Calu3 (cell line): ENCODE measurements around the gene VIPR2. TPM values are rescaled to one million over a fixed set of nuclear protein-coding genes. Genes with fewer than 3 reads are reported as not detected.

Source experiments
- BruUV-seq: library from RNA; stranded (reverse); fragments of 400-500 nt; replicated peaks from 2 replicates; lab custom pipeline; 2021; lab: Mats Ljungman, UMichigan
- CTCF ChIA-PET: fragments of 300-600 bp; sonication (Branson Sonifier 250); formaldehyde crosslinking; loops from one replicate; lab custom pipeline; 2022; ENCODE audit warnings: antibody characterized with exemption; lab: Charles Lee
- DNase-seq: peaks from one replicate; pipeline ENCODE4 v3.0.0; 2022
- H3K27ac Mint-ChIP-seq: one replicate; pipeline ENCODE4 v1.8.0; 2022; ENCODE audit warnings: mixed read lengths; ENCODE audit not compliant: unreplicated experiment
- H3K27me3 Mint-ChIP-seq: one replicate; pipeline ENCODE4 v1.8.0; 2022; ENCODE audit warnings: mixed read lengths; ENCODE audit not compliant: unreplicated experiment
- H3K36me3 Mint-ChIP-seq: one replicate; pipeline ENCODE4 v1.8.0; 2022; ENCODE audit warnings: mild to moderate bottlenecking, moderate library complexity, mixed read lengths; ENCODE audit not compliant: insufficient read depth, unreplicated experiment
- H3K4me1 Mint-ChIP-seq: one replicate; pipeline ENCODE4 v1.8.0; 2022; ENCODE audit warnings: mild to moderate bottlenecking, low read depth, mixed read lengths; ENCODE audit not compliant: unreplicated experiment
- H3K4me3 Mint-ChIP-seq: one replicate; pipeline ENCODE4 v1.8.0; 2022; ENCODE audit warnings: mild to moderate bottlenecking, low read depth, moderate library complexity, mixed read lengths; ENCODE audit not compliant: unreplicated experiment
- H3K9me3 Mint-ChIP-seq: one replicate; pipeline ENCODE4 v1.8.0; 2022; ENCODE audit warnings: low read depth, mixed read lengths; ENCODE audit not compliant: unreplicated experiment
- CTCF ChIP-seq: fragments of 200-600 bp; IDR thresholded peaks from one replicate; pipeline ENCODE4 v1.8.0; 2022; ENCODE audit warnings: antibody characterized with exemption; ENCODE audit not compliant: unreplicated experiment
- intact Hi-C: fragments of 100-400 bp; cut with micrococcal nuclease; formaldehyde crosslinking; loops from one replicate; pipeline ENCODE4 v1.10.0; 2022; ENCODE audit not compliant: unreplicated experiment
- total RNA-seq: library from RNA; stranded (reverse); gene quantifications from 2 replicates; pipeline ENCODE4 v1.2.3, GENCODE V29; 2022

Gene VIPR2
- total RNA-seq, 1 experiment from 2014 or later: not detected

- H3K36me3 Mint-ChIP-seq: no peaks in the 10 kb centered on the region
- H3K27ac Mint-ChIP-seq: no peak overlapping the region
- no peak for DNase-seq
- no peak overlapping the region for H3K4me3 Mint-ChIP-seq
- CTCF ChIA-PET: no interaction called here
- TF ChIP-seq CTCF: no peak
- H3K4me1 Mint-ChIP-seq: no peaks in the 10 kb centered on the region
- intact Hi-C loops: no loop called here
- no peaks in the 10 kb centered on the region for H3K9me3 Mint-ChIP-seq
- H3K27me3 Mint-ChIP-seq: peaks cover 72% of the 10 kb centered on the region
- BruUV-seq: no TSS peak
These were observed 32.3 kb downstream of the VIPR2 start for GRCh38 chr7:159112136-159113011.

GRCh38 chr7:159109653-159110035 is 35.0 kb downstream of the VIPR2 start:
- Mint-ChIP-seq H3K4me1 (no peaks in the 10 kb centered on the region), H3K36me3 (no peaks in the 10 kb centered on the region), H3K9me3 (no peaks in the 10 kb centered on the region), H3K27me3 (peaks cover 76% of the 10 kb centered on the region), H3K27ac (no peak overlapping the region), H3K4me3 (no peak overlapping the region)
- no TSS peak for BruUV-seq
- no peak for DNase-seq
- no peak for TF ChIP-seq CTCF
- CTCF ChIA-PET: no interaction called here
- intact Hi-C loops: no loop called here

GRCh38 chr7:159108941-159109652 is 35.6 kb downstream of the VIPR2 start:
- CTCF ChIA-PET: no interaction called here
- Mint-ChIP-seq H3K4me1 (no peaks in the 10 kb centered on the region), H3K27me3 (peaks cover 71% of the 10 kb centered on the region), H3K4me3 (no peak overlapping the region), H3K36me3 (no peaks in the 10 kb centered on the region), H3K9me3 (no peaks in the 10 kb centered on the region), H3K27ac (no peak overlapping the region)
- DNase-seq: no peak
- intact Hi-C loops: no loop called here
- TF ChIP-seq CTCF: no peak
- BruUV-seq: no TSS peak

- H3K9me3 Mint-ChIP-seq: no peaks in the 10 kb centered on the region
- CTCF ChIA-PET: no interaction called here
- no peak overlapping the region for H3K27ac Mint-ChIP-seq
- H3K4me3 Mint-ChIP-seq: no peak overlapping the region
- no peak for TF ChIP-seq CTCF
- H3K4me1 Mint-ChIP-seq: no peaks in the 10 kb centered on the region
- no peaks in the 10 kb centered on the region for H3K36me3 Mint-ChIP-seq
- H3K27me3 Mint-ChIP-seq: peaks cover 65% of the 10 kb centered on the region
- no TSS peak for BruUV-seq
- intact Hi-C loops: no loop called here
- no peak for DNase-seq
These were observed 36.2 kb downstream of the VIPR2 start for GRCh38 chr7:159108491-159108890.
